Nephron (organoid): ENCODE data around the gene NPTX1.
A peak's percentile ranks its signal among the peaks of the same experiment; 100 is the strongest.

Experiments used
- H3K27ac Mint-ChIP-seq, 3 experiments: 2 replicates each; pipeline ENCODE4 v1.8.0; 2020; ENCODE audit warnings: mixed read lengths in 3 of 3, mild to moderate bottlenecking in 2 of 3, moderate library complexity in 1 of 3
- H3K27me3 Mint-ChIP-seq: 2 replicates; pipeline ENCODE4 v1.8.0; 2021; ENCODE audit warnings: low read depth, mild to moderate bottlenecking, moderate library complexity, mixed read lengths
- H3K36me3 Mint-ChIP-seq: 2 replicates; pipeline ENCODE4 v1.8.0; 2020; ENCODE audit warnings: low read depth, mixed read lengths
- H3K4me1 Mint-ChIP-seq: 2 replicates; pipeline ENCODE4 v1.8.0; 2020; ENCODE audit warnings: mixed read lengths
- H3K4me3 Mint-ChIP-seq, 3 experiments: 2 replicates each; pipeline ENCODE4 v1.8.0; 2020; ENCODE audit warnings: mild to moderate bottlenecking in 3 of 3, mixed read lengths in 3 of 3, moderate library complexity in 2 of 3
- H3K9me3 Mint-ChIP-seq: 2 replicates; pipeline ENCODE4 v1.8.0; 2020; ENCODE audit warnings: mixed read lengths
- TF ChIP-seq, protein P1 (sequence below), 3 experiments: fragments of 200-600 bp; sonication (generic); IDR thresholded peaks; one replicate each; pipeline ENCODE4 v1.5.0; 2021; ENCODE audit warnings: antibody characterized with exemption in 3 of 3; ENCODE audit not compliant: unreplicated experiment in 3 of 3

NPTX1 gene

DNA sequence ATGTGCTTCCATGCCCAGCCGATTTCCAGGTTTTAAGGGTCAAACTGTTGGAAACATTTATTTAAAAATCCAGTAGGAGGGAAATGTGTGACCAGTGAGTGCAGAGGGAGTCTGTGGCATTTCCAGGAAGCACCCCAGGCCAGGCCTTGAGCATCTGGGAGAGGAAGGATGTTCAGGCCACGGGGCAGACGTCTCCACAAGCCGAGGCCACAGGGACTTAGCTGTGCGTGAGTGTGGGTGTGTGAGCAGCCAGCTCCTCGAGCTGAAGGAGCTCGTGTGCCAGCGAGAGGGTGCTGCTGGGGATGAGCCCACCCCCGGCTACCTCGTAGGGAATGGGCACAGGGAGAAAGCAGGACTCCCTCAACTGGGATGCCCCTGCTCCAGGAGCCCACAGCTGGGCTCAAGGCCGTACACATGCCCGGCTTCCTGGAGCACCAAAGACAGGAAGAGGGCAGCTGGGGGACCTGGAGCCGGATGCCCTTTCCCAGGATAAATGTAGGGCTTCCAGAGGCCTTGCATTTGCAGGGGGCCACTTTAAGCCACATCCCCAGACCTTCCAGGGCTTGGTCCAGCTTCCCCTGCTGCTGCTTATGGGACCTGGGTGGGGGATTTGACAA is 12.5 kb downstream of the NPTX1 start:
- no peaks in the 10 kb centered on the region for H3K9me3 Mint-ChIP-seq
- H3K4me3 Mint-ChIP-seq: no peak overlapping the region
- TF ChIP-seq, protein P1, sequence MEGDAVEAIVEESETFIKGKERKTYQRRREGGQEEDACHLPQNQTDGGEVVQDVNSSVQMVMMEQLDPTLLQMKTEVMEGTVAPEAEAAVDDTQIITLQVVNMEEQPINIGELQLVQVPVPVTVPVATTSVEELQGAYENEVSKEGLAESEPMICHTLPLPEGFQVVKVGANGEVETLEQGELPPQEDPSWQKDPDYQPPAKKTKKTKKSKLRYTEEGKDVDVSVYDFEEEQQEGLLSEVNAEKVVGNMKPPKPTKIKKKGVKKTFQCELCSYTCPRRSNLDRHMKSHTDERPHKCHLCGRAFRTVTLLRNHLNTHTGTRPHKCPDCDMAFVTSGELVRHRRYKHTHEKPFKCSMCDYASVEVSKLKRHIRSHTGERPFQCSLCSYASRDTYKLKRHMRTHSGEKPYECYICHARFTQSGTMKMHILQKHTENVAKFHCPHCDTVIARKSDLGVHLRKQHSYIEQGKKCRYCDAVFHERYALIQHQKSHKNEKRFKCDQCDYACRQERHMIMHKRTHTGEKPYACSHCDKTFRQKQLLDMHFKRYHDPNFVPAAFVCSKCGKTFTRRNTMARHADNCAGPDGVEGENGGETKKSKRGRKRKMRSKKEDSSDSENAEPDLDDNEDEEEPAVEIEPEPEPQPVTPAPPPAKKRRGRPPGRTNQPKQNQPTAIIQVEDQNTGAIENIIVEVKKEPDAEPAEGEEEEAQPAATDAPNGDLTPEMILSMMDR (IDR thresholded peaks at IDR 0.05; ENCODE audit: unreplicated experiment in 3 of 3): no peak
- H3K36me3 Mint-ChIP-seq: no peaks in the 10 kb centered on the region
- peaks cover 25% of the 10 kb centered on the region for H3K4me1 Mint-ChIP-seq
- no peak overlapping the region for H3K27ac Mint-ChIP-seq
- H3K27me3 Mint-ChIP-seq: peaks cover 82% of the 10 kb centered on the region

DNA sequence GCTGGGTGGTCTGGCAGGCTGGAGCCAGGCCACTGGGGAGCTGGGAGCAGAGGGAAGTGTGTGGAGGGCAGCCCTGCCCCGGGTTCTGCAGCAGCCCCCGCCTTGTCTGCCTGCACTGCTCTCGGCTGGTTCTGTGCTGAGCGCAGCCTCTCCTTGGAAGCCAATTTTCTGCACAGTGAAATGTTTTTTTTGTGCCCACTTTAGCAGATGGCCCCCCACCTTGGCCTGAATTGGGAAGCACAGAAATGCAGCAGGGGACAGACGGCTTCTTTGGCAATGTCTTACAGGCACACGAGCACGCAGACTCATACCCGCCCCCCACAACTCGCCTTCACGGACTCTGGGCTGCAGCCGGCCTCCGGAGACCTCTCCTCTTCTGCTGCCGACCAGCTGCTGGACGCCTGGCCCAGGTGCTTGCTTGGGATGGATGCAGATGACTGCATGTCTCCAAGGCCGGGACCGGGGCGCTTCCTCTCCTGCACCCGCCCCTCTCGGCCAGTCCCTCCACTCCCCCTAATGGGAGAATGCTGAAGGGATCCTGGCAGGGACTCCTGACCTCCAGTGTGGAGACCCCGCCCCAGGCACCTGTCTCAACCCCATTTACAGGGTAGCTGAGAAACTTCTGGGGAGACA is 14.8 kb downstream of the NPTX1 start:
- Mint-ChIP-seq H3K27me3 (peaks cover 68% of the 10 kb centered on the region), H3K36me3 (no peaks in the 10 kb centered on the region), H3K27ac (no peak overlapping the region), H3K4me3 (no peak overlapping the region), H3K9me3 (no peaks in the 10 kb centered on the region), H3K4me1 (peaks cover 43% of the 10 kb centered on the region)
- TF ChIP-seq, protein P1 (IDR thresholded peaks at IDR 0.05; ENCODE audit: unreplicated experiment in 3 of 3): no peak

DNA sequence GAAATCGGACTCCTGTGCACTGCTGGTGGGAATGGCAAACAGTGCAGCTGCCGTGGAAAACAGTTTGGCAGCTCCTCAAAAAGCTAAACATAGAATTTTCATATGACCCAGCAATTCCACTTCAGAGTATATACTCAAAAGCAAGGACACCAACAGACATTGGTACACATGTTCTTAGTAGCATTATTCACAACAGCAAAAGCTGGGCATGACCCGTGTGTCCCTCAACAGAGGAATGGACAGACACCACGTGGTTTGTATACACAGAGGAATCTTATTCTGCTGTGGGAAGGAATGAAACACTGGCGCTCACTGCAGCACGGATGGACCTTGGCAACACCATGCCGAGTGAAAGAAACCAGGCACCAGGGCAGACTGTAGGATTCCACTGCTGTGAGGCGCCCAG is 16.0 kb downstream of the NPTX1 start:
- Mint-ChIP-seq H3K9me3 (no peaks in the 10 kb centered on the region), H3K4me3 (peak overlapping the region in 1 of 3 experiments; percentile 29), H3K27ac (peak overlapping the region in 1 of 3 experiments; percentile 8), H3K4me1 (peaks cover 51% of the 10 kb centered on the region), H3K27me3 (peaks cover 58% of the 10 kb centered on the region), H3K36me3 (no peaks in the 10 kb centered on the region)
- TF ChIP-seq, protein P1 (IDR thresholded peaks at IDR 0.05; ENCODE audit: unreplicated experiment in 3 of 3): no peak

DNA sequence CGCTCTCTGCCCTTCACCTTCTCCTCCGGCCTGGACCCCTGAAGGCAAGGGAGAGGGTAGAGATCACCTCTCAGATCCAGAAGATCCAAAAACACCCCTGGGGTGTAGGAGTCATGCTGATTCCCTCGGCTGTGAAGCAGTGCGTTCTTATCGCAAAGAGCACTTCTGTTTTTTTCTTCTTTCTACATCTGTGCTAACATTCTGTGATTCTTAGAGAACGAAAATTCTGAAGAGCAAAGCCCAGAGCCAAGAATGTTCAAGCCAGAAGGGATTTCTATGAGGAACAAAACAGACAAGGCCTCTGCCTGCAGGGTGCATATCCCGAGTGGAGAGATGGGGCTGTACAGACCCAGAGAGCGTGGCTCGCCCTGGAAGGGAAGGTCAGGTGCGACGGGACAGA is 17.2 kb downstream of the NPTX1 start:
- TF ChIP-seq, protein P1 (IDR thresholded peaks at IDR 0.05; ENCODE audit: unreplicated experiment in 3 of 3): no peak
- Mint-ChIP-seq H3K4me3 (peak overlapping the region in 1 of 3 experiments; percentile 41), H3K9me3 (no peaks in the 10 kb centered on the region), H3K36me3 (no peaks in the 10 kb centered on the region), H3K4me1 (peaks cover 50% of the 10 kb centered on the region), H3K27me3 (peaks cover 52% of the 10 kb centered on the region), H3K27ac (peak overlapping the region in 1 of 3 experiments; percentile 44)

DNA sequence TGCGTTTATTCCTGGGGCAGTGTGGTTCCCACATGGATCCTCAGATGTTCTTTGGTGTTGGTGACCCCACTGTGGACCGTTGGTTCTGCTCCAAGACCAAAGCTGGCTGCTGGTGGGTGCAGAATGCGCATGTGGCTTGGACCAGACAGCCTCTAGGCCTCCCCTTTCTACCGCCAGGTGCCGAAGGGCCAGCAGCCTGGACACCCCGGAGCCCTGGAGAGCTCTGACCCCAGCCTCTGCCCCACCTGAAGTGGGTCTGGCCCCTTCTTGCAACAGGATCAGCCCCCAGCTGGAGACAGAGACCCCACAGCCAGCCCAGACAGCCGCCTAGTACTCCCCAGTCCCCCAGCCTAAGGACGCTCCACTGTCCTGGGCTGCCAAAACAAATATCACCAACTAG is 18.4 kb downstream of the NPTX1 start:
- TF ChIP-seq, protein P1 (IDR thresholded peaks at IDR 0.05; ENCODE audit: unreplicated experiment in 3 of 3): no peak
- H3K36me3 Mint-ChIP-seq: no peaks in the 10 kb centered on the region
- peak overlapping the region in 2 of 3 experiments; percentile 25 to 58 for H3K4me3 Mint-ChIP-seq
- no peaks in the 10 kb centered on the region for H3K9me3 Mint-ChIP-seq
- peak overlapping the region in 1 of 3 experiments; percentile 28 for H3K27ac Mint-ChIP-seq
- H3K4me1 Mint-ChIP-seq: peaks cover 57% of the 10 kb centered on the region
- peaks cover 49% of the 10 kb centered on the region for H3K27me3 Mint-ChIP-seq
